Spinal cord (tissue), 10 donors: Measurements from ENCODE around the gene PARM1. TPM values are rescaled to one million over a fixed set of nuclear protein-coding genes. Genes with fewer than 3 reads are reported as not detected.

Source experiments
- DNase-seq, 6 donors: peaks; one replicate each; pipeline versions ENCODE4 v3.0.0 to v3.0.0-alpha.2; 2013 to 2015; ENCODE audit warnings: low spot score in 6 of 6, low read depth in 4 of 6
- H3K27ac ChIP-seq: one replicate; pipeline ENCODE4 v1.5.1; 2013; ENCODE audit warnings: low read depth, low read length, control low read depth
- H3K27me3 ChIP-seq: one replicate; pipeline ENCODE4 v1.6.1; 2013; ENCODE audit warnings: low read length; ENCODE audit not compliant: control insufficient read depth, insufficient read depth
- H3K36me3 ChIP-seq: one replicate; pipeline ENCODE4 v1.6.1; 2013; ENCODE audit warnings: low read length; ENCODE audit not compliant: control insufficient read depth, insufficient read depth
- H3K4me1 ChIP-seq: one replicate; pipeline ENCODE4 v1.6.1; 2013; ENCODE audit warnings: low read length; ENCODE audit not compliant: control insufficient read depth, insufficient read depth
- H3K4me3 ChIP-seq: one replicate; pipeline ENCODE4 v1.5.1; 2013; ENCODE audit warnings: low read depth, low read length, control low read depth
- H3K9me3 ChIP-seq: one replicate; pipeline ENCODE4 v1.6.1; 2013; ENCODE audit warnings: low read length; ENCODE audit not compliant: control insufficient read depth, insufficient read depth
- WGBS: methylation state at CpG from one replicate; pipeline ENCODE4 v1.1.5; 2013; ENCODE audit warnings: missing lambda C conversion rate; ENCODE audit not compliant: insufficient coverage; 5-methylcytosine and 5-hydroxymethylcytosine counted together
- polyA plus RNA-seq, 2 donors: library from polyadenylated mRNA; unstranded; fragments of 120-200 nt; gene quantifications; one replicate each; pipeline ENCODE4 v1.2.1, GENCODE V29; 2013; ENCODE audit not compliant: insufficient read length in 2 of 2
- total RNA-seq, 2 donors: library from RNA; depleted of rRNA in 1 of 2; stranded (reverse); fragments of 120-200 nt in 1 of 2; fragments of >200 nt in 1 of 2; gene quantifications; one replicate each; pipeline versions ENCODE4 v1.2.3 to v1.2.4, GENCODE V29; 2013 to 2014
- donor health status: healthy.

Gene PARM1
- total and polyA plus RNA-seq, 4 donors, result 12.2 to 31.2 (median 15.6) TPM

DNA sequence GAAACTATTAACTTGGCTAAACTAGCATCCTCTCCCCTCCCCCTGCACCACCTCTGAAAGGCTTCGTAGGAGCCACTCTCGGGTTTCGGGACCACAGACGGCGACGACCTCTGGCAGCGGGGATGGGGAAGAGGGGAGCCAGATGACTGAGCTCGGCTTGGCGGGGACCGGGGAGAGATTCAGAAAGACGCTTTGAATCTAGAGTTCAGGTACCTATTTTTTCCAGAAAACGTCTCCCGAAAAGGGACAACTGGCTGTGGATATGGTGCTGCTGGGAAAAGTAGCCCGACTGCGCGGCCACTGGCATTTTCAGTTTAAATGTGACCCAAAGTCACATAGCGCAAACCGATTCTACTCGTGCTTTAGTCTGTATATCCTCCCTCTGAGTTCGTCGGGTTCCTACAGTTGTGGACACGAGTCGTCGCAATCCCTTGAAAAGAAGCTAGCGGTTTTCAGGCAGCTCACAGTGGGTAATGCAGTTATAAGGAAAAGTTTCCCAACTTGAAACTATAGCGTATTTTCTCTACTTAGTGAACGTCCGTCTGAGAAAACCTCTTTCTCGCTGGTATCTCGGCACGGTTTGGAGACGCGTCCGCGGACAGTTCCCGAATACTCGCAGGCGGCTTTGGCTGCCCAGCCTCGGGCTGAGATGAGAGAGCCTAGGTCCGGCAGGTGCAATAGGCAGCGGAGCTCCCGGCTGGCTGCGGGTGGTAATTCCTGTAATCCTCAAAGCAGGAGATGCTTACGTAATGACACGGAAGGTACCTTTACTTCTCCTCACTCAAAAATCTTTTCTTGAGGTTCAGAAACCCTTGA, 1.3 kb downstream of the PARM1 start:
- under 1% methylated on average over 41 of the region's 45 CpGs for WGBS
- peaks cover 31% of the 10 kb centered on the region for H3K27me3 ChIP-seq
- peak in 4 of 6 donors; percentile 11 to 64 (median 48) for DNase-seq
- H3K4me3 ChIP-seq, result peak overlapping the region; percentile 51
- no peaks in the 10 kb centered on the region for H3K9me3 ChIP-seq
- peaks cover 19% of the 10 kb centered on the region for H3K4me1 ChIP-seq
- H3K36me3 ChIP-seq, result no peaks in the 10 kb centered on the region
- no peak overlapping the region for H3K27ac ChIP-seq

GRCh38 chr4:74934888-74935287, 2.0 kb downstream of the PARM1 start:
- DNase-seq, result peak in 2 of 6 donors; percentile 30 to 38
- WGBS, result 4% methylated on average over 7 of the region's 10 CpGs
- Histone ChIP-seq H3K27ac (no peak overlapping the region), H3K9me3 (no peaks in the 10 kb centered on the region), H3K36me3 (no peaks in the 10 kb centered on the region), H3K4me3 (peak overlapping the region; percentile 51), H3K27me3 (peaks cover 31% of the 10 kb centered on the region), H3K4me1 (peaks cover 19% of the 10 kb centered on the region)

GRCh38 chr4:74941123-74941522, 8.2 kb downstream of the PARM1 start:
- no peak for DNase-seq
- Histone ChIP-seq H3K27ac (no peak overlapping the region), H3K4me1 (no peaks in the 10 kb centered on the region), H3K36me3 (no peaks in the 10 kb centered on the region), H3K9me3 (no peaks in the 10 kb centered on the region), H3K4me3 (no peak overlapping the region), H3K27me3 (no peaks in the 10 kb centered on the region)
- WGBS, result 100% methylated on average over 2 of the region's 3 CpGs

GRCh38 chr4:74942251-74942917, 9.5 kb downstream of the PARM1 start:
- H3K4me1 ChIP-seq, result no peaks in the 10 kb centered on the region
- WGBS, result 83% methylated on average over 2 of the region's 3 CpGs
- no peak overlapping the region for H3K27ac ChIP-seq
- H3K4me3 ChIP-seq, result no peak overlapping the region
- no peaks in the 10 kb centered on the region for H3K27me3 ChIP-seq
- no peaks in the 10 kb centered on the region for H3K36me3 ChIP-seq
- DNase-seq, result no peak
- no peaks in the 10 kb centered on the region for H3K9me3 ChIP-seq

DNA sequence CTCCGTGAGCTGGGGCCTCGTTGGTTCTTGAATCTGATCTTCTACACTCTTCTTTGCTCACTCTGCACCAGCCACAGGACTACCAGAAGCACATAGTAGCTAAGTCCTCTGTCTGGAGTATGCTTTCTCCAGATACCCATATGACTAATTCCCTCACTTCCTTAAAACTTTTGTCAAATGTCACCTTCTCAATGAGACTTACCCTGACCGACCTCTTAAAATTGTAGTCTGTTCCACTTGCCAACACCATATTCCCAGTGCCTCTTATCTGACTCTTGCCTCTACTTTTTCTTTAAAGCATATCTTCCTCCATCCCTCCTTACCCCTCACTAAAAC, 10.0 kb downstream of the PARM1 start:
- DNase-seq, result no peak
- WGBS, result 90% methylated on average over 3 of the region's 3 CpGs
- Histone ChIP-seq H3K36me3 (no peaks in the 10 kb centered on the region), H3K4me3 (no peak overlapping the region), H3K27ac (no peak overlapping the region), H3K9me3 (no peaks in the 10 kb centered on the region), H3K27me3 (no peaks in the 10 kb centered on the region), H3K4me1 (no peaks in the 10 kb centered on the region)

- Histone ChIP-seq H3K36me3 (no peaks in the 10 kb centered on the region), H3K9me3 (no peaks in the 10 kb centered on the region), H3K27ac (no peak overlapping the region), H3K4me1 (no peaks in the 10 kb centered on the region), H3K27me3 (no peaks in the 10 kb centered on the region), H3K4me3 (no peak overlapping the region)
- no peak for DNase-seq
- WGBS, result 92% methylated on average over 4 of the region's 6 CpGs
Observed at GRCh38 chr4:74944354-74944793, 11.5 kb downstream of the PARM1 start.

- H3K4me3 ChIP-seq, result no peak overlapping the region
- no peak overlapping the region for H3K27ac ChIP-seq
- H3K27me3 ChIP-seq, result no peaks in the 10 kb centered on the region
- no peaks in the 10 kb centered on the region for H3K9me3 ChIP-seq
- no peak for DNase-seq
- WGBS, result 71% methylated on average over 1 of the region's 3 CpGs
- H3K4me1 ChIP-seq, result no peaks in the 10 kb centered on the region
- no peaks in the 10 kb centered on the region for H3K36me3 ChIP-seq
Observed at GRCh38 chr4:74946196-74946595, 13.3 kb downstream of the PARM1 start.

DNA sequence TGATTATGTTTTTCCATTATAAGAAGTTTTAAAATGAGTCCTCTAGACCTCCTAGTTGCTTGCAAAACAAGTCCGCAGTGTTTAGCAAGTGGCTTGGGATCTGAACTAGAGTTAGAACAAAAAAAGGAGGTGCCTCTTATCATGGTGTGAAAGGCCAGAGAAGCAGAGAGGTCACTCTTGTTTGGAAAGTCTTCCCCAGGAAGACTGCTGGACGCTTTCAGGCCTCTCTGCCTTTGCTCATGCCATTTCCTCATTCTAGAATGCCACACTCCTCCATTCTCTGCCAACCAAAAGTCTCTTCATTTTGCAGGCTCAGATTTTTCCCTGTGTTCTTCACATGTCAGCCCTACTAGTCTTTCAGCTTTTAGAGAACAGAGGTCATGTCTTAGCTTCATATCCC, 14.9 kb downstream of the PARM1 start:
- no peak for DNase-seq
- no peaks in the 10 kb centered on the region for H3K27me3 ChIP-seq
- H3K9me3 ChIP-seq, result no peaks in the 10 kb centered on the region
- H3K4me3 ChIP-seq, result no peak overlapping the region
- WGBS, result 92% methylated on average over 2 of the region's 2 CpGs
- no peak overlapping the region for H3K27ac ChIP-seq
- H3K36me3 ChIP-seq, result no peaks in the 10 kb centered on the region
- H3K4me1 ChIP-seq, result no peaks in the 10 kb centered on the region

DNA sequence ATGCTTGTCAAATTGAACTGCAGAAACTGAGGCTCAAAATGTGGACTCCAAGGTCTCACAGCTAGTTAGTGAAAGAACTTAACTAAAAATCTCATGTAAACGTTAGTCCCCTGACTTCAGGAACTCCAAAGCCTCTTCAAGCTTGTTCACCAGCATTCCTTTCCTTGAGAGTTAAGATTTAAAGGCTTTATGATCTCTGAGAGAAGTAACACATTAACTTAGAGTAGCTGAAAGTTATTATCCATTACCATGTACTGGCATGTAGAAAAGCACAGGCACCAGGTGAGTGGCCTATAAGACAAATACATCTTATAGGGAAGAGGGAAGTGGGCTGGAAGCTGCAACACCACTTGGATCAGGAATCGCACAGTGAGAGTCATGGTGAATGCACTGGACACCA, 15.3 kb downstream of the PARM1 start:
- Histone ChIP-seq H3K9me3 (no peaks in the 10 kb centered on the region), H3K4me1 (no peaks in the 10 kb centered on the region), H3K36me3 (no peaks in the 10 kb centered on the region), H3K27me3 (no peaks in the 10 kb centered on the region), H3K27ac (no peak overlapping the region), H3K4me3 (no peak overlapping the region)
- no peak for DNase-seq
- WGBS, result 100% methylated on average over 1 of the region's 2 CpGs

DNA sequence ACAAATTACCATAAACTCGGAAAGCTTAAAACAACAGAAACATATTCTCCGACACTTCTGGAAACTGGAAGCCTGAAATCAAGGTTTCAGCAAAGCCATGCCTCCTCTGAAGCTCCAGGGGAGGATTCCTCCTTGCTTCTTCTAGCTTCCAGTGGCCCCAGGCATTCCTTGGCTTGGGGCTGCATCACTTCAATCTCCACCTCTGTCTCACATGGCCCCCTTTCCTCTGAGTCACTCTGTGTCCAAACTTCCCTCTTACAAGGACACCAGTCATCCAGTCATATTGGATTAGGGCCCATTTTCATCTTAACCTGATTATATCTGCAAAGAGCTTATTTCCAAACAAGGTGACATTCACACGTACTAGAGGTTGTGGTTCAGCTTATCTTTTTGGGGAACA, 17.3 kb downstream of the PARM1 start:
- Histone ChIP-seq H3K27me3 (no peaks in the 10 kb centered on the region), H3K9me3 (no peaks in the 10 kb centered on the region)
- 92% methylated on average over 2 of the region's 3 CpGs for WGBS

More for the DNA sequence above, 17.3 kb downstream of the PARM1 start:
- Histone ChIP-seq H3K27ac (no peak overlapping the region), H3K36me3 (no peaks in the 10 kb centered on the region), H3K4me3 (no peak overlapping the region), H3K4me1 (no peaks in the 10 kb centered on the region)
- DNase-seq, result no peak
